ENCODE measurements around the gene PTGR1.
"Not testable (repeated sequence)": the region's sequence is repeated elsewhere in the genome, so short reads cannot be mapped to it uniquely, and the experiment has no call there.

PTGR1 gene

DNA sequence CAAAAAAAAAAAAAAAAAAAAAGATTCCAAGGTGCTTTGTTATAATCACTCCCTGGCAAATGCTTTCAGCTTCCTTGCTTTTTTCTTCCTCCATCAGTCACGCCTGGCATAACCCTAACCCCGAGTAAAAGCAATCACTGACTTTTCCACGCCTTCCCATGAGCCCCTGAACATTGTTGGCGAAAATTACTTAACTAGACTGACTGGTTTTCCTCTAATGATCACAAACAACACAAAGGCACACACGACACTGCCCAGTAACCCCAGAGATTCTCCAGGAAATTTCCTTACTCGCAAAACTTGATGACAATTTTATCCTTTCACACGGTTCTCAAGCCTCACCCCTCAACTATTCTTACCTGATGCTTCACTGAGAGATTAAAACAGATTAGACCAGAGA is 11.4 kb upstream of the PTGR1 start:
- no peak for DNase-seq

DNA sequence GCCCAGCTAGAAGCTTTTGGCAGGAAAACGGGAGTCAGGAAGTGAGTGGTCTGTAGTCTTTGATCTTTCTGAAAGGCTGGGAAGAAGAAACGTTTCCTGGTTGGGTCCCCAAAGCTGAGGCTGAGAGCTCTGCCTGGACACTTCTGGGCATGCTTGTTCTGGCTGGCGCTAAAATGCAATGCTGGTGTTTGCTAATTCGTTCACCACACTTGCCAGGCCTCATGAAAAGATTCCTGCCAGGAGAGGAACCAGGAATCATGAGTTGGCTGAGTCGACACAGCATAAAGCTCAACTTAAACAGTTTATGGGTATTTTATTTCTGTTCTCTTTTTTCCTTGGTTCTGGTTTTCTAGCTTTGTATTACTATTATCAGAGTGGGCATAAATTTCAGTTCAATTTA is 10.7 kb upstream of the PTGR1 start:
- no peak for DNase-seq

DNA sequence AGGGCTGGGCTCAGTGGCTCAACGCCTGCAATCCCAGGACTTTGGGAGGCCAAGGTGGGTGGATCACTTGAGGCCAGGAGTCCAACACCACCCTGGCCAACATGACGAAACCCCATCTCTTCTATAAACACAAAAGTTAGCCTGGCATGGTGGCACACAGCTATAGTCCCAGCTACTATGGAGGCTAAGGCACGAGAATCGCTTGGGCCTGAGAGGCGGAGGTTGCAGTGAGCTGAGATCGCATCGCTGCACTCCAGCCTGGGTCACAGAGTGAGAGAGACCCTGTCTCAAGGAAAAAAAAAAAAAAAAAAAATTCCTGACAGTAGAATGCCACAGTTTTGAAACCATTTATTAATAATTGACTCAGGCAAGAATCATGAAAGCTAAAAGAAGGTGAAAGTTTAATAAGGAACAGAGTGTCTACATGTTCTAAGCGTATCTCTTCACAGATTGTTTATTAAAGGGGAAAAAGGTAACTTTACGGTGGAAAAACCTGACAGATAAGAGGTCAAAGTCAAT is 5.7 kb upstream of the PTGR1 start:
- DNase-seq, result no peak

DNA sequence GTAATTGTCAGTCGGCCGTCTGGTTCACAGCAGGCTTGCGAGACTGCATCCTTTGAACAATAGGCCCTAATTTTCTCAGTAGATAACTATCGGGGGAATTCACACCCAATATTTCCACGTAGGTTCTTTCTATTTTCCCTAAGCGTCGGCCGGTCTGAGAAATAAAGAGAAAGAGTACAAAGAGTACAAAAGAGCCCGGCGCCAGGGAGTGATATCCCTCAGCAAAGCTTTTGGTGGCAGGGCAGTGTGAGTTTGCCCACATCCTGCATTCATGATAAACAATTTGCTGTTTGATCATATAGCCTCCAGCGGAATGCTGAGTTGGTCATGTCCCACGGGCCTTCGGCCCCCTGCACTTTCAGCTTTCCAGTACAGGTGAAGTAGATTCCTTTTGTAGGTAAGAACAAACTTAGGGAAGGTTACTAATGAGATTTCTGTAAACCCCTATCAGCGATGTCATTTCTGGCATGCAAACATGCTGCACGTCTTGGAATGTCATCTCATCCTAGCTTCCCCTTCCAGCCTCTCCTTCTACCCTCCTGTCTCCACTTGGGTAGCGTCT is 4.7 kb upstream of the PTGR1 start:
- DNase-seq, result no peak

DNA sequence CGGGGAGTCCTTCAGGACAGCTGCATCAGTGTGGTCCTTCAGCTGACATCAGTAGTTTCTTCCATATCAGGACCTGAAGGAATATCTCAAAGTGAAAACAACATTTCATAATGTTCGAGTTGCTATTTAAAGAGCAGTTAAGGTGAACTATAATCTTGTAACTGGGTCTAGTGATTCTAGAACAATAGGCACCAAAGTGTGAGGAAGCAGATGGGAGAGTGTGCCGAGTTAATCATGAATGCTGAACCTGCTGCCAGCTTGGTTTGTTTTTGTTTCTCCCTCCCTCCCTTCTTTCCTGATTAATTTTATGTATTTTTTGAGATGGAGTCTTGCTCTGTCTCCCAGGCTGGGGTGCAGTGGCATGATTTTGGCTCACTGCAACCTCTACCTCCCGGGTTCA is 3.6 kb upstream of the PTGR1 start:
- DNase-seq, result no peak

DNA sequence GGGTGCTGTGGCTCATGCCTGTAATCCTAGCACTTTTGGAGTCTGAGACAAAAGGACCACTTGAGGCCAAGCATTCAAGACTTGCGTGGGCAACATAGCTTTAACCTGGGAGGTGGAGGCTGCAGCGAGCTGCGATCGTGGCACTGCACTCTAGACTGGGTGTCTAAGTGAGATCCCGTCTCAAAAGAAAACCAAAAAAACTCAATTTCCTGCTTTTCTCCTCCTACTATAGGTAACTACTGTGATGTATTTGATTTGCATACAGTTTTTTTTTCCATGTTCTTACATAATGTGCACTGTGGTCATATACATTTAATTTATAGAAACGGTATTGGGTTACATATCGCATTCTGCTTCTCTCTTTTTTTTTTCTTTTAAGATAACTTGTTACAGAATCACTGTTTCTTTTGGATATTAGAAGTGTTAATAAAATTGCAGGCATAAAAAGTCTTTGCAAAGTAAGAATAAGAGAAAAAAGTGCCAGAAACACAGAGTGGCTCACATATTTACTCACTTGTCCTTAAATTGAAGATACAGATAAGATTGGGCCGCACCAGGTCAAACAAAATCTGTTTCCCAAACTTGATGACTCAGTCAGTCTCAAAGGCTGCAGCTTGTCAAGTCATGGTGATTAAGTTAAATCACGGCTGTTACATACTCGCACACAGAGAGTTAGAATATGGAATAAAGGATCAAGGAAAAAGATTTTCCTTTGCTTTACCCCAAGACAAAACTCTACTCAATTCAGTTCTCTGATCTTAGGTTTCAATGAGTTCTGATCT is 2.0 kb upstream of the PTGR1 start:
- no peak for DNase-seq

DNA sequence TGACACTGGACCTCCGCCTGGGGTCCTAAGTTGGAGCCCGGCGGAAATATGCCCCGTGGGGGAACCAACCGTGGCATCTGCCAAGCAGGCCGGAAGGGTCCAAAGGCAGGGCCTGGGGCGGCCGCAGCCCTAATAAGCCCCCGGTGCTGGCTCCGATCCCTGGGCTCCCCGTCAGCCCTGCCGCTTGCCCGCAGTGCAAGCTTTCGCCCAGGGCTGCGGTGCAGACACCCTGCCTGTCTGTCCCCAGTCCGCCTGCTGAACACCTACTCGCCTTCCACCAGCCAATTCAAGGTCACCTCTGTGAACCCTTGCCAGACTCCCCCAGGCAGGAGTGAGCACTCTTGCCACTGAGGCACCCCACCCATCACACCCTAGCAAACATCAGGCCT is 502 bp upstream of the PTGR1 start:
- DNase-seq, result no peak

DNA sequence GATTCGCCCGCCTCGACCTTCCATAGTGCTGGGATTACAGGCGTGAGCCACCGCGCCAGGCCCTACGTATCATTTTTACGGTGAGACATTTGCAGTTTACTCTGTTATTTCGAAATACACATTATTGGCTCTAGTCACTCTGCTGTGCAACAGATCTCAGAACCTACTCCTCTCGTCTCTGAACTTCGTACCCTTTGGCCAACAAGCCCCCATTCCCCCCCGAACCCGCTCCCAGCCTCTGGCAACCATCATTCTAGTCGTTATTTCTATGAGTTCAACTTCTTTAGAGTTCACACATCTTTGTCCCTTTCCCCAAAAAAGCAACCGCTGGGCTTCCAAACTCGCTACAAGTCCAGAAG is 735 bp downstream of the PTGR1 start:
- DNase-seq, result peak in 1 of 2 donors; percentile 2

DNA sequence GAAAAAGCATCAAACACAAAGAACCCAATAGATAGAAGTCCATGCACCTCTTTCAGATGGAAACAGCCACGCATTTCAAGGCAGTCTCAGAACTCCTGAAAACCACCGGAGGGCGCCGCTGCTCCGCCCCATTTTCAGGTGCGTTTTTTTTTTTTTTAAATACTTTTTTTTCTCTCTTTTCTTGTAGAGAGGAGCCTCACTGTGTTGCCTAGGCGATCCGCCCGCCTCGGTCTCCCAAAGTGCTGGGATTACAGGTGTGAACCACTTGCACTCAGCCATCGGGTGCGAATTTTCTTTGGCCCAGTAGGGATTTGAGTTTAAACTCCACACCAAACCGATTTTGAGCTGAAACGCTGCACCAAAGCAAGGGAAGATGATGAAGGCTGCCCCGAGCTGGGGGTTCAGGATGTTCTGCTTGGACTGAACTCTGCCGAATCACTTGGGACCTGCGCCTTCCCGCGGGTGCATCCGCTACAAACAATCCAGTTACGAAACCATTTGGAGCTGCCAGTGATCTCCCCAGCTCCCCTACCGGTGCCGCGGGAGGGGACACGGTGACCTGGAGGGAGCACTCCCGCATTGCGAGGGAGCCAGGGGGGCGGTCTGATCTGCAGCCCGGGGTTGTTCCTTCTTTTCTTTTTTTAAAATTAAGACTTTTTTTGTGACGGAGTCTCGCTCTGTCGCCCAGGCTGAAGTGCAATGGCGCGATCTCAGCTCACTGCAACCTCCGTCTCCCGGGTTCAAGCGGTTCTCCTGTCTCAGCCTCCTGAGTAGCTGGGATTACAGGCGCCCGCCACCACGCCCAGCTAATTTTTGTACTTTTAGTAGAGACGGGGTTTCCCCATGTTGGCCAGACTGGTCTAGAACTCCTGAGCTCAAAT is 1.4 kb downstream of the PTGR1 start:
- DNase-seq, result peak; percentile 60 to 69

DNA sequence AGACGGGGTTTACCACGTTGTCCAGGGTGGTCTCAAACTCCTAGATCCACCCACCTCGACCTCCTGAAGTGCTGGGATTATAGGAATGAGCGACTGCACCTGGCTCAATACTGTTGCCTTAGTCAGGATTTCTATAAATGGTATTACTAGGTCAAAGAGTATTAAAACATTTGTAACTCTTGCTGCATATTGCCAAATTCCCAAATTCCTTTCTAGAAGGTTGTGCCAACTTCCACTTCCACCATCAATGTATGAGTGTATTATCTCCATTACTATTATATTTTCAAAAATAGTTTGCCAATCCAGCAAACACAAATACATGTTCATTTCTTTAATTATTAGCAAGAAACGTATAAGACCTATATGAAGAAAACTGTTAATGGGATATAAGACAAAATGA is 10.6 kb downstream of the PTGR1 start:
- DNase-seq, result no peak

DNA sequence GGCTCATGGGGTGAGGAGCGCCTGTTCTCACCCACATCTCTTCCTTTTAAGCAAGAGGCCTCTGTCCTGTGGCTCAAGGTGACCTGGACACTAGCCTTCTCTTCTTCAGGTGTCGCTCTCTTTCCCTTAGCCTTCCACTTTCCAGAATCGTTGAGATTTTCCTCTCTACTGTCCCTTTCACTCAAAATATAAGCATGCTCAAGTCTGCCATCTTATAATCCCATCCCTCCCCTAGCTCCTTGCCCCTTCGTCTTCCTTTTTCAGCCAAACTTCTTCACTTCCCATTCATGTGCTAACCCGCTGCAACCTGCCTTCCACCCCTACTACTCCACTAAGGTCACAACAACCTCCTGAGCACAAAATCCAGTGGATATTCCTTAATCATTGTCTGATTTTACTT is 13.1 kb downstream of the PTGR1 start:
- DNase-seq, result no peak

DNA sequence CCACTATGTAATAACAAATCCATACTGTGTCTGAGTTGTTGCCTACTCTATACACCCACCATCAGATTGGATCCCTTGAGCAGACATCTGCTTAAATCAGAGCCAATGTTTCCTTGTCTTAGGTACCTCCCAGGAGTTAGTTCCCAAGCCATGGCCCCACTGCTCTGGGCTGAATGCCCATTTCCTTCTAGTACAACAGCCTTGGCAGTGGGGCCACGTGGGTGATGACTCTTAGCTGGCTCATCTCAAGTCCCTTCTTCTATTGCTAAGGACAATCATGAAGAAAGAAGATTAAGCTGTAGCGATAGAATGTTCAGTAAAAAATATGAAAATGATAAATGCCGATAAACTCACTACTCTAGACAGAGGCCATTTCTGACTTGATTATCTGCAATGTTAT is 16.6 kb downstream of the PTGR1 start:
- DNase-seq, result no peak

DNA sequence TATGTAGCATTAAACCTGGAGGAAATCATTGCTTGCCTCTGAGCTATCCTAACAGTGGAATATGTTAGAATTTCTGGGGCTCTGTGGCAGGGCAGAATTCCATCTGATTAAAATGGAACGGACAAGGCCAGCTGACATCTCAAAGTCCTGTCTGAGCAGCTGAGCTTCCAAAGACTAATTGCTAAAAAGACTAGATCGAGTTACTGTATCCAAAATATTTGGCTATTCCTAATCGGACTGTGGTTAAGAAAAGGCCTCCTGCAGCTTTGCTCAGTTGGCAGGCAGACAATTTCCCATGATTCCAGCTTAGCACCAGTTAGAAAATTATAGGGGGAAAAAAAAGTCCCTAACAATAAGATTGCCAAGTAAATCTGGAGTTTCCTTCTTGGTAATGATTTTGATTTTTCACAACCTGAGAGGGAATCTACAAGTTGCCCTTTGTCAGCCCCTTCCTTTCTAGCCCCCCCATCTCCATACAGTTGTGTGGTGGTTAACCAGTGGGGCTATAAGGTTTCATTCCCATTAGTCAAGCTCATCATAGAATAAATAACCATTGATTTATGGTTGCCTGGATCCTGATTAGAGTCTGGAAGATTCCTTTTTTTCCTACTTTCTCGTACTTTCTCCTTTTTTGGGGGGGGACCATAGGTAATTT is 26.4 kb downstream of the PTGR1 start:
- DNase-seq, result no peak

DNA sequence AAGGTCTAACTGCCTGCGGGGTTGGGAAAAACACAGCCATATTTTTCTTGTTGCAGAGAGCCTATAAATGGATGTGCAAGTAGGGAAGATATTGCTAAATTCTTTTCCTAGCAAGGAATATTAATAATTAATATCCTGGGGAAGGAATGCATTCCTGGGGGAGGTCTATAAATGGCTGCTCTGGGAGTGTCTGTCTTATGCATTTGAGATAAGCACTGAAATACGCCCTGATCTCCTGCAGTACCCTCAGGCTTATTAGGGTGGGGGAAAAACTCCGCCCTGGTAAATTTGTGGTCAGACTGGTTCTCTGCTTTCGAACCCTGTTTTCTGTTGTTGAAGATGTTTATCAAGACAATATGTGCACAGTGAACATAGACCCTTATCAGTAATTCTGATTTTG is 31.3 kb downstream of the PTGR1 start:
- DNase-seq, result not testable (repeated sequence)

DNA sequence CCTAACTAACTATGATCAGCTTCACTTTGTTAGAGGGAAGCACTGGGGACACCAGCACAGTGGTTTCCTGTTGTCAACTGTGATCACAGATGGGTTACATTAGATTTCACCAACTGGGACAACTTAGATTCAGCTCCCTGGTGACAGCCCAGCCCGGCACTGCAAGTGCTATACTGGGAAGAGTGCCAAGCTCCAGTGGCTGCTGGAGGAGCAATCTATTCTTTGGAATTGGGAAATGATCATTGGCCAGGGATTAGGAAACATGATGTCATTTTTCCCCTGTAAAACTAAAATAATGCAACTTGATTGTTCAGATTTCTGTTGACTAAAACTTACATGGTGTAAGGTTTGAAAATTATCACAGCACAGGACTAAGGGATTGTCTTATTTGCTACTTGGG is 33.2 kb downstream of the PTGR1 start:
- DNase-seq, result no peak

DNA sequence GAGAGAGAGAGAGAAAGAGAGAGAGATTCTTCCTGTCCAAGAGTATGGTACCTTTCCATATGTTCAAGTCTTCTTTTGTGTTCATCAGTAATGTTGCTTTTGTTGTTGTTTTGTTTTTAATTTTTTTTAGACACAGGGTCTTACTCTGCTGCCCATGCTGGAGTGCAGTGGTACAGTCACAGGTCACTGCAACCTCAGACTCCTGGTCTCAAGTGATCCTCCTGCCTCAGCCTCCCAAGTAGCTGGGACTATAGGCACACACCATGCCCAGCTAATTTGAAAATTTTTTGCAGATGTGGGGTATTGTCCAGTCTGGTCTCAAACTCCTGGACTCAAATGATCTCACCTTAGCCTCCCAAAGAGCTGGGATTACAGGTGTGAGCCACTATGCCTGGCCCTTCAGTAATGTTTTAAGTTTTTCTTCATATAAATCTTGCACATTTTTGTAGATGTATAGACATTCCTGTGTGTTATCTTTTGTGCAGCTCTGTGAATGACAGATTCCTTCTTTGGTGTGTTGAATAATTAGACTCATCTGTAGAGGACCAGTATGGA is 38.2 kb downstream of the PTGR1 start:
- no peak for DNase-seq

DNA sequence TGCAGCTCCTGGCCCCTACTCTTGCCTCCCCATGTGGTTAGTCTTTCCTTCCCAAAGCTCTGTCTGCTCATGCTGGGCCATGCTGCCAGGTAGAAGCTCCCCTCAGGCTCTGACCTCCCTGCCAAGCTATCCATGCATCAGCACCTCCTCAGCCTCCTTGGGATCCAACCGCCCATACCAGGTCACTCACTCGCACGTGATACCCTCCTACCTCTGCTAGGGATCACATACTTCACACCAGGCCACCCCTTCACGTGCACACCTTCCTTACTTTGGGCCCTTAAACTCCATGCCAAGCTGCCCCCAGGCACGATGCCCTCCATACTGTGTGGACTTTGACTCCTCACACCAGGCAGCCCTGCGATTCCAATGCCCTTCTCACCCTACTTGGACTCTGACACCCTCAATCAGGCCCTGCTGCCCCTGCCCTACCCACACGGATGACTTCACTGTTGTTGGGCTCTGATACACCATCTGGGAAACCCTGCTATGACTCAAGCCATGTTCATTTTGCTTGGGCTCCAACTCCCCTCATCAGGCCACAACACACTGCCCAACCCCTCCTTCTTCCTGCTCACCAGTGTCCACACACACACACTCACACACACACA is 40.3 kb downstream of the PTGR1 start:
- DNase-seq, result no peak

DNA sequence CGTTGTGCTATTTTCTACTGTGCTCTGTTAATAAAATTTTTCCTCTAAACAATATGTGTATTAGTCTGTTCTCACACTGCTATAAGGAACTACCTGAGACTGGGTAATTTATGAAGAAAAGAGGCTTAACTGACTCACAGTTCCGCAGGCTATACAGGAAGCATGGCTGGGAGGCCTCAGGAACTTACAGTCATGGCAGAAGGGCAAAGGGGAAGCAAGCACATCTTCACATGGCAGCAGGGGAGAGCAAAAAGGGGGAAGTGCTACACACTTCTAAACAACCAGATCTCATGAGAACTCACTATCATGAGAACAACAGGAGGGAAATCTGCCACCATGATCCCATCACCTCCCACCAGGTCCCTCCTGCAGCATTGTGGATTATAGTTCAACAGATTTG is 44.0 kb downstream of the PTGR1 start:
- not testable (repeated sequence) for DNase-seq

DNA sequence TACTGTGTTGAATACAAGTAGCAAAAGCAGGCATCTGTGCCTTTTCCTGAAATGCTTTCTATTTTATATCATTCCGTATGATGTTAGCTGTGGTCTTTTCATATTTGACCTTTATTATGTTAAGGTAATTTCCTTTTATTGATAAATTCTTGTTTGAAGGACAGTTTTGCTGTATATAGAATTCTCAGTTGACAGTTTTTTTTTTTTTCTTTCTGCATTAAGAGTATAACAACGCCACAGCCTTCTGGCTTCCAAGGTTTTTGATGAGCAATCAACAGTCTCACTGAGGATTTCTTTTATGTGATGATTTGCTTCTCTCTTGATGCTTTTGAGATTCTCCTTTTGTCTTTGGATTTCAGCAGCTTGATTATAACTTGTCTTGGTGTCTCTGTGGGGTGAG is 50.8 kb downstream of the PTGR1 start:
- DNase-seq, result no peak

DNA sequence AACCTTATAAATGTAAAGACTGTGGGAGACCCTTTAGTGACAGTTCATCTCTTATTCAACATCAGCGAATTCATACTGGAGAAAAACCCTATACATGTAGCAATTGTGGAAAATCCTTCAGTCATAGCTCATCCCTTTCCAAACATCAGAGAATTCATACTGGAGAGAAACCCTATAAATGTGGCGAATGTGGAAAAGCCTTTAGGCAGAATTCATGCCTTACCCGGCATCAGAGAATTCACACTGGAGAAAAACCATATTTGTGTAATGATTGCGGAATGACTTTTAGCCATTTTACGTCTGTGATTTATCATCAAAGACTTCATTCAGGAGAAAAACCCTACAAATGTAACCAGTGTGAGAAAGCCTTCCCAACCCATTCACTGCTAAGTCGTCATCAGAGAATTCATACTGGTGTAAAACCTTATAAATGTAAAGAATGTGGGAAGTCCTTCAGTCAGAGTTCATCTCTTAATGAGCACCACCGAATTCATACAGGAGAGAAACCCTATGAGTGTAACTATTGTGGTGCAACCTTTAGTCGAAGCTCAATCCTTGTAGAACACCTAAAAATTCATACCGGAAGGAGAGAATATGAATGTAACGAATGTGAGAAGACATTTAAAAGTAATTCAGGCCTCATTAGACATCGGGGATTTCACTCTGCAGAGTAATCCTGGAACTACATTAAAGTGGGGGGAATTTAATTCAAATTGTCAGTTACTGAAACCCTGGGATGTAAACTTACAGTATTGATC is 56.8 kb downstream of the PTGR1 start:
- DNase-seq, result no peak

DNA sequence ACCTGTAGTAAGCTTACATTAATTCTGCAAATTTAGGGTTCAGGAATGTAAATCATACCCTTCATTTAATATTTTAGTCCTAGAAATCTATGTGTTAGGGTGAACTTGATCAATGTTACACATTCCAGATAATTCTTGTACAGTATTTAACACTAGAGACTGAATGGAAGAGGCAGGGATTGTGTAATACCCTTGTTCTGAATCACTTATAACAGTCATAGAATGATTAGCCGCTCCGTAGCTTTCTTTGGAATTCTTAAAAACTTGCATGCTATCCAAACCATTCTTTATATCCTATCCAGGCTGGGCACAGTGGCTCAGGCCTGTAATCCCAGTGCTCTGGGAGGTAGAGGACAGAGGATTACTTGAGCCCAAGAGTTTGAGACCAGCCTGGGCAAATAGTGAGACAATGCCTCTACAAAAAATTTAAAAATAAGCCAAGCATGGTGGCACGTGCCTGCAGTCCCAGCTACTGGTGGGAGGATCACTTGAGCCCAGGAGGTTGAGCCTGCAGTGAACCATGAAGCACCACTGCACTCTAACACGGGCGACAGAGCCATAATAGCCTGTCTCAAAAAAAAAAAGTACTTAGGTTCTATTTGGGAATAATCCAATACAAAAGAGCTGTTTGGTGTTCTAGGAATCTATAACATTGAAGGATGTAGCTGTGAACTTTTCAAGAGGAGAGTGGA is 66.2 kb downstream of the PTGR1 start:
- no peak for DNase-seq
